SH-SY5Y (cell line): Measurements from ENCODE around the gene KRTAP4-1.

Source experiments
- GATA2 ChIP-seq: IDR thresholded peaks from 2 replicates; pipeline ENCODE4 v1.6.1; 2011; ENCODE audit warnings: mild to moderate bottlenecking, low read depth, low read length
- GATA3 ChIP-seq: IDR thresholded peaks from 2 replicates; pipeline ENCODE4 v1.6.1; 2011; ENCODE audit warnings: low read depth, mild to moderate bottlenecking, low read length, moderate library complexity

- TF ChIP-seq GATA3 (no peak), GATA2 (no peak)
Measured at GRCh38 chr17:41185001-41185400, 290 bp upstream of the KRTAP4-1 start.
